HFF-Myc (cell line): Measurements from ENCODE around the gene VAX1.
"Not testable (repeated sequence)": the region's sequence is repeated elsewhere in the genome, so short reads cannot be mapped to it uniquely, and the experiment has no call there.

Experiments used
- DNase-seq: peaks from one replicate; pipeline ENCODE4 v3.0.0-alpha.2; 2011; ENCODE audit warnings: low read depth; ENCODE audit errors: extremely low read depth
- H3K4me3 ChIP-seq: replicated peaks from 2 replicates; pipeline ENCODE4 v1.5.1; 2011; ENCODE audit warnings: low read depth, mild to moderate bottlenecking, control low read depth, low read length
- CTCF ChIP-seq: IDR thresholded peaks from 2 replicates; pipeline ENCODE4 v1.5.1; 2012; ENCODE audit warnings: mild to moderate bottlenecking, low read depth, low read length, control low read depth; ENCODE audit errors: missing control alignments

VAX1 gene

GRCh38 chr10:117134056-117134305 lies 4.1 kb downstream of the VAX1 start:
- H3K4me3 ChIP-seq = no peak overlapping the region
- TF ChIP-seq CTCF = no peak
- DNase-seq = no peak

GRCh38 chr10:117133273-117134055 lies 4.6 kb downstream of the VAX1 start:
- TF ChIP-seq CTCF = no peak
- no peak overlapping the region for H3K4me3 ChIP-seq
- DNase-seq = no peak

- DNase-seq = no peak
- no peak overlapping the region for H3K4me3 ChIP-seq
Measured at GRCh38 chr10:117132751-117133231, 5.3 kb downstream of the VAX1 start.

GRCh38 chr10:117131376-117132327 lies 6.4 kb downstream of the VAX1 start:
- no peak for DNase-seq
- no peak for TF ChIP-seq CTCF
- no peak overlapping the region for H3K4me3 ChIP-seq

More at GRCh38 chr10:117132751-117133231, 5.3 kb downstream of the VAX1 start:
- no peak for TF ChIP-seq CTCF

GRCh38 chr10:117130862-117131375 lies 7.2 kb downstream of the VAX1 start:
- no peak for DNase-seq
- no peak for TF ChIP-seq CTCF
- no peak overlapping the region for H3K4me3 ChIP-seq

- no peak for TF ChIP-seq CTCF
- no peak overlapping the region for H3K4me3 ChIP-seq
- no peak for DNase-seq
Measured at GRCh38 chr10:117130346-117130745, 7.7 kb downstream of the VAX1 start.

- DNase-seq, H3K4me3 ChIP-seq: not testable (repeated sequence)
Measured at GRCh38 chr10:117126645-117127044, 11.4 kb downstream of the VAX1 start.
